HEK293 (cell line): ENCODE results near the gene ME2.
"Not testable (repeated sequence)": the region's sequence is repeated elsewhere in the genome, so short reads cannot be mapped to it uniquely, and the experiment has no call there.

Source experiments
- CTCF ChIA-PET: fragments of 350-600 bp; formaldehyde crosslinking; extraction: SDS; loops from one replicate; lab custom pipeline; 2021; ENCODE audit warnings: antibody characterized with exemption; lab: Yijun Ruan, JAX
- POLR2A ChIA-PET: fragments of 300-600 bp; formaldehyde crosslinking; extraction: SDS; loops from one replicate; lab custom pipeline; 2020; ENCODE audit warnings: antibody characterized with exemption, inconsistent platforms; lab: Yijun Ruan, JAX
- H3K27ac ChIP-seq: fragments of 200-500 bp; sonication (Bioruptor generic); 2 replicates; pipeline ENCODE4 v1.5.1; 2014; ENCODE audit warnings: low read depth, low read length, control low read depth, inconsistent platforms; ENCODE audit errors: extremely low read depth
- H3K36me3 ChIP-seq, 2 experiments: fragments of 200-500 bp in 1 of 2; sonication (Bioruptor generic) in 1 of 2; 1 replicate in 1 of 2; 2 replicates in 1 of 2; pipeline ENCODE4 v1.5.1; 2014 to 2017; ENCODE audit warnings: inconsistent platforms in 2 of 2, low read length in 2 of 2; ENCODE audit not compliant: control insufficient read depth in 2 of 2, insufficient read depth in 1 of 2
- H3K4me1 ChIP-seq: fragments of 200-500 bp; sonication (Bioruptor generic); 2 replicates; pipeline ENCODE4 v1.5.1; 2014; ENCODE audit warnings: mild to moderate bottlenecking, low read length, inconsistent platforms; ENCODE audit not compliant: control insufficient read depth, insufficient read depth
- H3K4me3 ChIP-seq: 2 replicates; pipeline ENCODE4 v1.5.1; 2011; ENCODE audit warnings: low read depth, mild to moderate bottlenecking, control low read depth, low read length, moderate library complexity
- H3K9me3 ChIP-seq: fragments of 200-500 bp; sonication (Bioruptor generic); 2 replicates; pipeline ENCODE4 v1.5.1; 2014; ENCODE audit warnings: low read depth, low read length, inconsistent platforms; ENCODE audit not compliant: control insufficient read depth, insufficient read depth
- KLF1 ChIP-seq: fragments of 450-650 bp; formaldehyde crosslinking; IDR thresholded peaks from 2 replicates; pipeline ENCODE4 v1.5.1; 2016; ENCODE audit warnings: missing biosample characterization, missing genetic modification characterization
- KLF10 ChIP-seq: fragments of 450-650 bp; IDR thresholded peaks from 2 replicates; pipeline ENCODE4 v1.5.1; 2018; ENCODE audit warnings: missing biosample characterization, mild to moderate bottlenecking, missing genetic modification characterization
- KLF17 ChIP-seq: fragments of 450-650 bp; formaldehyde crosslinking; IDR thresholded peaks from 2 replicates; pipeline ENCODE4 v1.5.1; 2016; ENCODE audit warnings: missing biosample characterization, missing genetic modification characterization
- MZF1 ChIP-seq: fragments of 450-650 bp; formaldehyde crosslinking; IDR thresholded peaks from 2 replicates; pipeline ENCODE4 v1.5.1; 2017; ENCODE audit warnings: missing biosample characterization, missing genetic modification characterization, borderline replicate concordance
- REPIN1 ChIP-seq: fragments of 450-650 bp; formaldehyde crosslinking; IDR thresholded peaks from 2 replicates; pipeline ENCODE4 v1.5.1; 2017; ENCODE audit warnings: missing biosample characterization, missing genetic modification characterization, low read depth
- SCRT2 ChIP-seq: fragments of 450-650 bp; formaldehyde crosslinking; IDR thresholded peaks from 2 replicates; pipeline ENCODE4 v1.5.1; 2016; ENCODE audit warnings: missing biosample characterization, missing genetic modification characterization
- TCF7L2 ChIP-seq: IDR thresholded peaks from 2 replicates; pipeline ENCODE4 v1.6.1; 2011; ENCODE audit warnings: low read depth, mild to moderate bottlenecking, inconsistent platforms, low read length, moderate library complexity, borderline replicate concordance
- ZBTB44 ChIP-seq: fragments of 450-650 bp; IDR thresholded peaks from 2 replicates; pipeline ENCODE4 v1.5.1; 2018; ENCODE audit warnings: missing biosample characterization, mild to moderate bottlenecking, missing genetic modification characterization
- ZBTB6 ChIP-seq: fragments of 450-650 bp; formaldehyde crosslinking; IDR thresholded peaks from 2 replicates; pipeline ENCODE4 v1.5.1; 2017; ENCODE audit warnings: missing biosample characterization, missing genetic modification characterization
- ZFP41 ChIP-seq: fragments of 450-650 bp; formaldehyde crosslinking; IDR thresholded peaks from 2 replicates; pipeline ENCODE4 v1.5.1; 2016; ENCODE audit warnings: missing biosample characterization, missing genetic modification characterization, borderline replicate concordance
- ZNF121 ChIP-seq: fragments of 450-650 bp; formaldehyde crosslinking; IDR thresholded peaks from 2 replicates; pipeline ENCODE4 v1.5.1; 2016; ENCODE audit warnings: missing biosample characterization, missing genetic modification characterization
- ZNF148 ChIP-seq: fragments of 450-650 bp; formaldehyde crosslinking; IDR thresholded peaks from 2 replicates; pipeline ENCODE4 v1.5.0; 2017; ENCODE audit warnings: missing biosample characterization, missing genetic modification characterization, borderline replicate concordance
- ZNF266 ChIP-seq: fragments of 450-650 bp; formaldehyde crosslinking; IDR thresholded peaks from 2 replicates; pipeline ENCODE4 v1.5.1; 2016; ENCODE audit warnings: missing biosample characterization, missing genetic modification characterization, low read depth
- ZNF341 ChIP-seq: fragments of 450-650 bp; formaldehyde crosslinking; IDR thresholded peaks from 2 replicates; pipeline ENCODE4; 2016; ENCODE audit warnings: low read depth, missing biosample characterization, missing genetic modification characterization
- ZNF350 ChIP-seq: fragments of 450-650 bp; formaldehyde crosslinking; IDR thresholded peaks from 2 replicates; pipeline ENCODE4 v1.5.0; 2017; ENCODE audit warnings: missing biosample characterization, mild to moderate bottlenecking, missing genetic modification characterization
- ZNF354C ChIP-seq: fragments of 450-650 bp; formaldehyde crosslinking; IDR thresholded peaks from 2 replicates; pipeline ENCODE4 v1.5.1; 2016; ENCODE audit warnings: missing biosample characterization, missing genetic modification characterization, low read depth, borderline replicate concordance
- ZNF404 ChIP-seq: fragments of 450-650 bp; formaldehyde crosslinking; IDR thresholded peaks from 2 replicates; pipeline ENCODE4 v1.5.1; 2017; ENCODE audit warnings: missing biosample characterization, missing genetic modification characterization
- ZNF423 ChIP-seq: fragments of 450-650 bp; formaldehyde crosslinking; IDR thresholded peaks from 2 replicates; pipeline ENCODE4 v1.5.1; 2016; ENCODE audit warnings: missing biosample characterization, missing genetic modification characterization
- ZNF560 ChIP-seq: fragments of 450-650 bp; formaldehyde crosslinking; IDR thresholded peaks from 2 replicates; pipeline ENCODE4 v1.5.1; 2017; ENCODE audit warnings: missing biosample characterization, missing genetic modification characterization, borderline replicate concordance
- ZNF585B ChIP-seq: fragments of 450-650 bp; formaldehyde crosslinking; IDR thresholded peaks from 2 replicates; pipeline ENCODE4 v1.5.1; 2016; ENCODE audit warnings: missing biosample characterization, missing genetic modification characterization
- ZNF629 ChIP-seq: fragments of 450-650 bp; formaldehyde crosslinking; IDR thresholded peaks from 2 replicates; pipeline ENCODE4 v1.5.1; 2017; ENCODE audit warnings: missing biosample characterization, missing genetic modification characterization
- ZNF692 ChIP-seq: fragments of 450-650 bp; formaldehyde crosslinking; IDR thresholded peaks from 2 replicates; pipeline ENCODE4 v1.5.1; 2016; ENCODE audit warnings: missing biosample characterization, missing genetic modification characterization
- ZSCAN16 ChIP-seq: fragments of 450-650 bp; formaldehyde crosslinking; IDR thresholded peaks from 2 replicates; pipeline ENCODE4 v1.5.1; 2016; ENCODE audit warnings: missing biosample characterization, missing genetic modification characterization

Gene ME2

GRCh38 chr18:50880944-50881343 lies 2.0 kb downstream of the ME2 start:
- H3K4me3 ChIP-seq, POLR2A ChIA-PET, H3K27ac ChIP-seq, H3K9me3 ChIP-seq, H3K36me3 ChIP-seq: not testable (repeated sequence)
- peak; percentile 64 for TF ChIP-seq ZBTB44
- H3K4me1 ChIP-seq, result peaks cover 15% of the 10 kb centered on the region
- CTCF ChIA-PET, result interaction anchor here (0.6 to 1.3 kb wide), 5 partner anchors 15 to 171 kb away, joined by 3 to 6 read pairs (median 3); partner anchors contain the start of gene MRO

GRCh38 chr18:50886929-50887328 lies 8.0 kb downstream of the ME2 start:
- TF ChIP-seq ZNF629 (tag by site-specific recombination) (no peak), KLF17 (tag by site-specific recombination) (no peak), ZNF121 (tag by site-specific recombination) (no peak), KLF10 (no peak), ZNF266 (tag by site-specific recombination) (no peak), TCF7L2 (no peak), ZNF148 (tag by site-specific recombination) (no peak)
- Histone ChIP-seq H3K36me3 (peaks cover 0 to 8% of the 10 kb centered on the region in 2 experiments; a peak in 2 of 3 replicates), H3K27ac (no peak overlapping the region), H3K4me1 (no peaks in the 10 kb centered on the region), H3K4me3 (no peak overlapping the region), H3K9me3 (no peaks in the 10 kb centered on the region)
- ChIA-PET CTCF (interaction anchor here (1.0 kb wide), 1 partner anchor 68 kb away, joined by 3 read pairs; no protein-coding TSS in a partner anchor), POLR2A (interaction anchor here (1.1 to 3.0 kb wide), 2 partner anchors 8 to 151 kb away, joined by 7 to 19 read pairs; partner anchors contain the start of gene ME2)

GRCh38 chr18:50895350-50896045 lies 16.6 kb downstream of the ME2 start:
- ChIA-PET POLR2A (interaction anchor here (0.5 to 0.7 kb wide), 2 partner anchors 12 to 71 kb away, joined by 3 to 5 read pairs; no protein-coding TSS in a partner anchor), CTCF (interaction anchor here (0.6 to 1.3 kb wide), 3 partner anchors 10 to 88 kb away, joined by 3 read pairs; no protein-coding TSS in a partner anchor)
- Histone ChIP-seq H3K4me3 (no peak overlapping the region), H3K27ac (0 out of 2 replicates have a peak overlapping the region, but pooled peaks have one; percentile 9), H3K4me1 (peaks cover 2% of the 10 kb centered on the region), H3K9me3 (no peaks in the 10 kb centered on the region), H3K36me3 (peaks cover 22% of the 10 kb centered on the region in 2 experiments; a peak in 2 of 3 replicates)
- TF ChIP-seq KLF1 (tag by site-specific recombination) (no peak), ZNF350 (tag by site-specific recombination) (0 out of 2 replicates have a peak, but pooled peaks have one; percentile 20), ZSCAN16 (tag by site-specific recombination) (no peak), ZNF341 (no peak), SCRT2 (no peak), ZFP41 (tag by site-specific recombination) (no peak), ZNF423 (tag by site-specific recombination) (no peak), ZBTB6 (tag by site-specific recombination) (no peak), REPIN1 (no peak), ZNF404 (tag by site-specific recombination) (no peak), ZNF692 (0 out of 2 replicates have a peak, but pooled peaks have one; percentile 10), ZNF354C (no peak), ZNF560 (tag by site-specific recombination) (no peak), ZNF585B (tag by site-specific recombination) (no peak), MZF1 (tag by site-specific recombination) (no peak)
